Glutamatergic neuron (in vitro differentiated cells): Measurements from ENCODE around the gene SLC16A9. TPM values are rescaled to one million over a fixed set of nuclear protein-coding genes. Genes with fewer than 3 reads are reported as not detected.

ENCODE experiments used
- DNase-seq: peaks from one replicate; pipeline ENCODE4 v3.0.0; 2022
- H3K27ac Mint-ChIP-seq: one replicate; pipeline ENCODE4 v1.8.0; 2020; ENCODE audit warnings: mild to moderate bottlenecking, mixed read lengths, inconsistent platforms; ENCODE audit not compliant: unreplicated experiment
- H3K27me3 Mint-ChIP-seq: one replicate; pipeline ENCODE4 v1.8.0; 2020; ENCODE audit warnings: mild to moderate bottlenecking, moderate library complexity, mixed read lengths, inconsistent platforms; ENCODE audit not compliant: unreplicated experiment
- H3K36me3 Mint-ChIP-seq: one replicate; pipeline ENCODE4 v1.8.0; 2020; ENCODE audit warnings: mild to moderate bottlenecking, mixed read lengths, inconsistent platforms; ENCODE audit not compliant: unreplicated experiment
- H3K4me1 Mint-ChIP-seq: one replicate; pipeline ENCODE4 v1.8.0; 2020; ENCODE audit warnings: mild to moderate bottlenecking, low read depth, mixed read lengths, inconsistent platforms; ENCODE audit not compliant: unreplicated experiment
- H3K4me3 Mint-ChIP-seq: one replicate; pipeline ENCODE4 v1.8.0; 2020; ENCODE audit warnings: mild to moderate bottlenecking, mixed read lengths, inconsistent platforms; ENCODE audit not compliant: unreplicated experiment
- H3K9me3 Mint-ChIP-seq: one replicate; pipeline ENCODE4 v1.8.0; 2020; ENCODE audit warnings: mild to moderate bottlenecking, moderate library complexity, mixed read lengths, inconsistent platforms; ENCODE audit not compliant: unreplicated experiment
- total RNA-seq: library from RNA; stranded (reverse); fragmentation: NEBNext Ultra II Directional; extraction: Animal tissue kit (Norgen Biotek cat#: 25700); gene quantifications from one replicate; pipeline ENCODE4 v1.2.1, GENCODE V29; 2021; ENCODE audit not compliant: unreplicated experiment
- TF ChIP-seq, protein P1 (sequence below): fragments of 200-600 bp; sonication (generic); IDR thresholded peaks from one replicate; pipeline ENCODE4 v1.5.0; 2021; ENCODE audit not compliant: partially characterized antibody, unreplicated experiment

Gene SLC16A9
- total RNA-seq, 1 donor from 2014 or later, result 1.2 TPM

- no peaks in the 10 kb centered on the region for H3K9me3 Mint-ChIP-seq
- H3K27me3 Mint-ChIP-seq, result no peaks in the 10 kb centered on the region
- no peak for DNase-seq
- H3K4me1 Mint-ChIP-seq, result no peaks in the 10 kb centered on the region
- no peak overlapping the region for H3K27ac Mint-ChIP-seq
- H3K4me3 Mint-ChIP-seq, result no peak overlapping the region
- TF ChIP-seq, protein P1, sequence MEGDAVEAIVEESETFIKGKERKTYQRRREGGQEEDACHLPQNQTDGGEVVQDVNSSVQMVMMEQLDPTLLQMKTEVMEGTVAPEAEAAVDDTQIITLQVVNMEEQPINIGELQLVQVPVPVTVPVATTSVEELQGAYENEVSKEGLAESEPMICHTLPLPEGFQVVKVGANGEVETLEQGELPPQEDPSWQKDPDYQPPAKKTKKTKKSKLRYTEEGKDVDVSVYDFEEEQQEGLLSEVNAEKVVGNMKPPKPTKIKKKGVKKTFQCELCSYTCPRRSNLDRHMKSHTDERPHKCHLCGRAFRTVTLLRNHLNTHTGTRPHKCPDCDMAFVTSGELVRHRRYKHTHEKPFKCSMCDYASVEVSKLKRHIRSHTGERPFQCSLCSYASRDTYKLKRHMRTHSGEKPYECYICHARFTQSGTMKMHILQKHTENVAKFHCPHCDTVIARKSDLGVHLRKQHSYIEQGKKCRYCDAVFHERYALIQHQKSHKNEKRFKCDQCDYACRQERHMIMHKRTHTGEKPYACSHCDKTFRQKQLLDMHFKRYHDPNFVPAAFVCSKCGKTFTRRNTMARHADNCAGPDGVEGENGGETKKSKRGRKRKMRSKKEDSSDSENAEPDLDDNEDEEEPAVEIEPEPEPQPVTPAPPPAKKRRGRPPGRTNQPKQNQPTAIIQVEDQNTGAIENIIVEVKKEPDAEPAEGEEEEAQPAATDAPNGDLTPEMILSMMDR, result no peak
- H3K36me3 Mint-ChIP-seq, result no peaks in the 10 kb centered on the region
These were observed 51.9 kb downstream of the SLC16A9 start for GRCh38 chr10:59657724-59658123.

DNA sequence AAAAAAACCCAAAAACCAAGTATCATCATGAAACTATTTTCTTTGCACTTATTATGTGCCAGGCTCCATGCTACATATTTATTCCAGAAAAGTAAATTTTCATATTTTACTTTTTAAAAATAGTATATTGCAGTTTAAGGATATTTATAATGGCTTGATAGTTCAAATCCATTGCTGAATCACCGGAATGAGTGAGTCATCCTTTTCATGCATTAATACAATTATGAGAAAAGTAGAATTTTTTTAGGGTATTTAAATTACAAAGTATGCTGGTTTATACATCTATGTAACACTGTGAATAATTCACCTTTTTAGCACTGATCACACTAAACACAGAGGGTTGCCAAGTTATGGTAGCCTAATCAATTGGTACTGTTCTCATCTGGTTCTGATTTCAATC is 54.3 kb downstream of the SLC16A9 start:
- no peak overlapping the region for H3K4me3 Mint-ChIP-seq
- no peaks in the 10 kb centered on the region for H3K27me3 Mint-ChIP-seq
- no peaks in the 10 kb centered on the region for H3K36me3 Mint-ChIP-seq
- TF ChIP-seq, protein P1, result no peak
- no peak for DNase-seq
- no peaks in the 10 kb centered on the region for H3K9me3 Mint-ChIP-seq
- H3K4me1 Mint-ChIP-seq, result no peaks in the 10 kb centered on the region
- H3K27ac Mint-ChIP-seq, result no peak overlapping the region

DNA sequence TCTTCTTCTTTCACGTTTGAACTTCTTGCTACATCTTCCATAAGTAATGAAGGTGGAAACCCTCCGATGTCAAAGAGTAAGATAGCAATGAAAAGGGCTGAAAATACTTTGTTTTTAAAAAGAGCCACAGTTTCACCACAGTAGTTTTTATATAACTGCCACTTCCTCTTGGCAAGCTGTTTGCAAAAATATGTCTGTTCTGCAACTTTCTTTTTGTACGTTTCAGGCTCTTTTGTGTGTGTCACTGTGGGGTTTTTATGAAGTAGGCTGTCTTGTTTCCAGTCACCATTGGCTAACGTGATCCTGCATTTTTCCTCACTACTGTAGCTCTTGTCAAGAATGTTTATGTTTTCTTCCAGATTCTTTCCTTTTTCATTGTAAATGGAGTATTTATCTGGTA is 55.6 kb downstream of the SLC16A9 start:
- no peaks in the 10 kb centered on the region for H3K27me3 Mint-ChIP-seq
- H3K36me3 Mint-ChIP-seq, result no peaks in the 10 kb centered on the region
- no peak overlapping the region for H3K4me3 Mint-ChIP-seq
- TF ChIP-seq, protein P1, result no peak
- DNase-seq, result no peak
- H3K9me3 Mint-ChIP-seq, result no peaks in the 10 kb centered on the region
- H3K4me1 Mint-ChIP-seq, result no peaks in the 10 kb centered on the region
- no peak overlapping the region for H3K27ac Mint-ChIP-seq

DNA sequence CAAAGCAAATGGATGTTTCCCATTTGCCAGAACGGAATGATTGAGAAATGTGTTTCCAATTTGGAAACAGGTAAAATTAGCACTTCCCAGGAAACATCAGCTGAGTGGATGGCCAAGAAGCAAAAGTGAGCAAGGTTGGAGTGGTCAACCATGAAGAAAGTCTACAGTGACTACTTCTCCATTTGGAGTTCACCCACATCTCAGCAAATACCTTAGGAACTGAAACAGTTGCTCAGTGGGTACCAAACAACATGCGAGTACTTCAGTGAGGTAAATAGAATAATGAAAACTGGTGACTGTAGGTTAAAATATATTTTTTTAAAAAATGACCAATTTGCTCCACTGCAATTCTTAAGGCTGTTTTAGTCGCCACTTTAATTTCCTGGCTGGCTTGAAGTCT is 57.7 kb downstream of the SLC16A9 start:
- H3K4me1 Mint-ChIP-seq, result no peaks in the 10 kb centered on the region
- no peaks in the 10 kb centered on the region for H3K36me3 Mint-ChIP-seq
- no peaks in the 10 kb centered on the region for H3K27me3 Mint-ChIP-seq
- H3K4me3 Mint-ChIP-seq, result no peak overlapping the region
- H3K27ac Mint-ChIP-seq, result no peak overlapping the region
- H3K9me3 Mint-ChIP-seq, result no peaks in the 10 kb centered on the region
- no peak for DNase-seq
- TF ChIP-seq, protein P1, result no peak

DNA sequence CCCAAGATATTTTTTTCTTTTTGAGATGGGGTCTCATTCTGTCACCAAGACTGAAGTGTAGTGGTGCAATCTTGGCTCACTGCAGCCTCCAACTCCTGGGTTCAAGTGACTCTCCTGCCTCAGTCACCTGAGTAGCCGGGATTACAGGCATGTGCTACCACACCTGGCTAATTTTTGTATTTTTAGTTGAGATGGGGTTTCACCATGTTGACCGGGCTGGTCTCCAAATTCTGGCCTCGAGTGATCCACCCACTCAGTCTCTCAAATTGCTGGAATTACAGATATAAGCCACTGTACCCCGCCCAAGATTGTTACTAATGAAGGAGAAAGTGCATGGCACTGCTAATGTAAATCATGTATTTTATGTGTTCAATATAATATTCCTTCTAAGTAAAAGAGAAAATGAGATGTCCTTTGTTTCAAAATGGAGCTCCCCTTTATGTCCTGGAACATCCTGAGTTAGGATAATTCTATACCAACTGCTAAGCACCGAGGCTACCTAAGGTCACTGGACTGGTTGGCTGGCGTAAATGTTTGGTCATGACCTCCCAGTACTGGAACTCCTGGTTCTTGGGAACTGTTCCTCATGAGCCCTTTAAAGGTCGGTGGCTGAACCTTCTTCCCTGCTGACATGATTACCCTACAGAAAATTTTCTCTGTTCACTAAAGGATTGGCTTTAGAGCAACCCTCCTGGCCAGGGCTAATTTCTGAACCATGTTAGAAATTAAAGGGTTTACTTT is 59.9 kb downstream of the SLC16A9 start:
- no peaks in the 10 kb centered on the region for H3K4me1 Mint-ChIP-seq

More for the DNA sequence above, 59.9 kb downstream of the SLC16A9 start:
- Mint-ChIP-seq H3K27me3 (no peaks in the 10 kb centered on the region), H3K27ac (no peak overlapping the region), H3K36me3 (peaks cover 11% of the 10 kb centered on the region), H3K4me3 (no peak overlapping the region), H3K9me3 (peaks cover 8% of the 10 kb centered on the region)
- TF ChIP-seq, protein P1, result no peak
- no peak for DNase-seq
